HEK293 (cell line): ENCODE results near the gene CYREN.

Experiments
- CTCF ChIA-PET: fragments of 350-600 bp; formaldehyde crosslinking; extraction: SDS; loops from one replicate; lab custom pipeline; 2021; ENCODE audit warnings: antibody characterized with exemption; lab: Yijun Ruan, JAX
- POLR2A ChIA-PET: fragments of 300-600 bp; formaldehyde crosslinking; extraction: SDS; loops from one replicate; lab custom pipeline; 2020; ENCODE audit warnings: antibody characterized with exemption, inconsistent platforms; lab: Yijun Ruan, JAX
- H3K27ac ChIP-seq: fragments of 200-500 bp; sonication (Bioruptor generic); 2 replicates; pipeline ENCODE4 v1.5.1; 2014; ENCODE audit warnings: low read depth, low read length, control low read depth, inconsistent platforms; ENCODE audit errors: extremely low read depth
- H3K36me3 ChIP-seq, 2 experiments: fragments of 200-500 bp in 1 of 2; sonication (Bioruptor generic) in 1 of 2; 1 replicate in 1 of 2; 2 replicates in 1 of 2; pipeline ENCODE4 v1.5.1; 2014 to 2017; ENCODE audit warnings: inconsistent platforms in 2 of 2, low read length in 2 of 2; ENCODE audit not compliant: control insufficient read depth in 2 of 2, insufficient read depth in 1 of 2
- H3K4me1 ChIP-seq: fragments of 200-500 bp; sonication (Bioruptor generic); 2 replicates; pipeline ENCODE4 v1.5.1; 2014; ENCODE audit warnings: mild to moderate bottlenecking, low read length, inconsistent platforms; ENCODE audit not compliant: control insufficient read depth, insufficient read depth
- H3K4me3 ChIP-seq: 2 replicates; pipeline ENCODE4 v1.5.1; 2011; ENCODE audit warnings: low read depth, mild to moderate bottlenecking, control low read depth, low read length, moderate library complexity
- H3K9me3 ChIP-seq: fragments of 200-500 bp; sonication (Bioruptor generic); 2 replicates; pipeline ENCODE4 v1.5.1; 2014; ENCODE audit warnings: low read depth, low read length, inconsistent platforms; ENCODE audit not compliant: control insufficient read depth, insufficient read depth
- BCL11A ChIP-seq: fragments of 450-650 bp; formaldehyde crosslinking; IDR thresholded peaks from 2 replicates; pipeline ENCODE4 v1.5.1; 2016; ENCODE audit warnings: low read depth, missing biosample characterization, missing genetic modification characterization
- BCL6B ChIP-seq: fragments of 450-650 bp; formaldehyde crosslinking; IDR thresholded peaks from 2 replicates; pipeline ENCODE4 v1.5.1; 2017; ENCODE audit warnings: missing biosample characterization, missing genetic modification characterization
- FEZF1 ChIP-seq: fragments of 450-650 bp; formaldehyde crosslinking; IDR thresholded peaks from 2 replicates; pipeline ENCODE4 v1.5.1; 2016; ENCODE audit warnings: missing biosample characterization, missing genetic modification characterization
- MEIS1 ChIP-seq: sonication (generic); formaldehyde crosslinking; IDR thresholded peaks from 2 replicates; pipeline ENCODE4 v1.8.1; 2022; ENCODE audit warnings: missing genetic modification reagents, mild to moderate bottlenecking, borderline replicate concordance
- OSR2 ChIP-seq: fragments of 450-650 bp; formaldehyde crosslinking; IDR thresholded peaks from 2 replicates; pipeline ENCODE4 v1.5.1; 2016; ENCODE audit warnings: missing biosample characterization, missing genetic modification characterization
- ZNF10 ChIP-seq: fragments of 450-650 bp; formaldehyde crosslinking; IDR thresholded peaks from 2 replicates; pipeline ENCODE4 v1.5.1; 2017; ENCODE audit warnings: missing biosample characterization, missing genetic modification characterization
- ZNF140 ChIP-seq: fragments of 450-650 bp; formaldehyde crosslinking; IDR thresholded peaks from 2 replicates; pipeline ENCODE4 v1.5.1; 2016; ENCODE audit warnings: missing biosample characterization, missing genetic modification characterization
- ZNF175 ChIP-seq: fragments of 450-650 bp; formaldehyde crosslinking; IDR thresholded peaks from 2 replicates; pipeline ENCODE4 v1.5.1; 2016; ENCODE audit warnings: missing biosample characterization, missing genetic modification characterization
- ZNF274 ChIP-seq, 2 experiments: fragments of 200-500 bp in 1 of 2; fragments of 450-650 bp in 1 of 2; sonication (Bioruptor generic) in 1 of 2; formaldehyde crosslinking in 1 of 2; IDR thresholded peaks; 2 replicates each; pipeline versions ENCODE4 v1.5.1 to v1.6.1; 2014 to 2016; ENCODE audit warnings: borderline replicate concordance in 1 of 2, inconsistent platforms in 1 of 2, low read length in 1 of 2, missing biosample characterization in 1 of 2, missing genetic modification characterization in 1 of 2
- ZNF341 ChIP-seq: fragments of 450-650 bp; formaldehyde crosslinking; IDR thresholded peaks from 2 replicates; pipeline ENCODE4; 2016; ENCODE audit warnings: low read depth, missing biosample characterization, missing genetic modification characterization
- ZNF350 ChIP-seq: fragments of 450-650 bp; formaldehyde crosslinking; IDR thresholded peaks from 2 replicates; pipeline ENCODE4 v1.5.0; 2017; ENCODE audit warnings: missing biosample characterization, mild to moderate bottlenecking, missing genetic modification characterization
- ZNF548 ChIP-seq: fragments of 450-650 bp; formaldehyde crosslinking; IDR thresholded peaks from 2 replicates; pipeline ENCODE4 v1.5.1; 2016; ENCODE audit warnings: missing biosample characterization, missing genetic modification characterization
- ZNF585B ChIP-seq: fragments of 450-650 bp; formaldehyde crosslinking; IDR thresholded peaks from 2 replicates; pipeline ENCODE4 v1.5.1; 2016; ENCODE audit warnings: missing biosample characterization, missing genetic modification characterization
- ZNF639 ChIP-seq: fragments of 450-650 bp; formaldehyde crosslinking; IDR thresholded peaks from 2 replicates; pipeline ENCODE4 v1.5.1; 2016; ENCODE audit warnings: missing biosample characterization, missing genetic modification characterization
- ZNF664 ChIP-seq: fragments of 450-650 bp; formaldehyde crosslinking; IDR thresholded peaks from 2 replicates; pipeline ENCODE4 v1.5.1; 2016; ENCODE audit warnings: missing biosample characterization, missing genetic modification characterization
- ZNF670 ChIP-seq: fragments of 450-650 bp; formaldehyde crosslinking; IDR thresholded peaks from 2 replicates; pipeline ENCODE4 v1.5.1; 2016; ENCODE audit warnings: missing biosample characterization, missing genetic modification characterization, low read depth
- ZNF843 ChIP-seq: fragments of 450-650 bp; formaldehyde crosslinking; IDR thresholded peaks from 2 replicates; pipeline ENCODE4 v1.5.1; 2016; ENCODE audit warnings: missing biosample characterization, missing genetic modification characterization
- TF ChIP-seq, protein P1 (sequence below): fragments of 450-650 bp; formaldehyde crosslinking; IDR thresholded peaks from 2 replicates; pipeline ENCODE4 v1.5.1; 2016; ENCODE audit warnings: missing biosample characterization, missing genetic modification characterization

Gene CYREN

DNA sequence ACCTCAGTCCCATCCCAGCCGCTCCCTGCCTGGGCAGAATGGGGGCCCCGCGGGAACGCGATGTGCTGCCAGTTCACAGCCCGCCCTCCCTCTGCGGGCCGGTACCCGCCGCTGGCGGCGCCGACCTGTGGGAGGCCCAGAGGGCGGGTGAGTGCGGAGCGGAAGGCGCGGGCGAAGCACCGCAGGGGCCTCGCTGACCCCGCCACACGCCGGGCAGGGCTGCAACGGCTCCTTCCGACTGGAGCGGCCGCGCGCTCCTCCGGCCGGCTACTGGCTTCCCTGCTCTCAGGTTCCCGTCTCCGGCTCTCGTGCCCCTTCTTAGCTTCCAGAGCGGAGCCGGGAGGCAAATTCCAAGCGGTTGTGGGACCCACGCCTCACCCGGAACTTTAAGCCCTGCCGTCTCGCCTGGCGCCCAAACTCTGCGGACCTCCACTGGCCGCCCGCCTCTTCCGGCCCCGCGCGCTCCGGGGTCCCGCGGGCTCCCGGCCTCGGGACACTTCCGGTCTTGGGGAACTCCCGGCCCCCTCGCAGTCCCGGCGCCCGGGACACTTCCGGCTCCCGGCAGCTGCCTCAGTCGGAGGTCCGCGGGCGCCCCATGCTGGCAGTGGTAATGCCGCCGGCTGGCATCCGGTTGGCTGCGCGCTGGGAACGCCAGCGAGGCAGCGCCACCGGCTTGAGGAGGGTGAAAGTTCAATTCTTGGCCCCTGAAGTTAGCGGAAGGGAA, at the start of gene CYREN (continued):
- TF ChIP-seq ZNF10 (tag by site-specific recombination) = peak; percentile 49; the same call in 1 of the 2 replicates
- no peak for TF ChIP-seq BCL11A (tag by site-specific recombination)
- no peak for TF ChIP-seq ZNF274 (IDR thresholded peaks at IDR 0.05; ENCODE audit: low read length)
- no peak for TF ChIP-seq ZNF274 (tag by site-specific recombination; IDR thresholded peaks at IDR 0.05; ENCODE audit: borderline replicate concordance)
- no peak for TF ChIP-seq ZNF140 (tag by site-specific recombination)
- TF ChIP-seq OSR2 = peak; percentile 75
- no peak for TF ChIP-seq ZNF585B (tag by site-specific recombination)
- 0 out of 2 replicates have a peak, but pooled peaks have one; percentile 50 for TF ChIP-seq ZNF843 (tag by site-specific recombination)
- no peak for TF ChIP-seq ZNF670
- TF ChIP-seq ZNF664 = no peak
- TF ChIP-seq ZNF639 (tag by site-specific recombination) = no peak

DNA sequence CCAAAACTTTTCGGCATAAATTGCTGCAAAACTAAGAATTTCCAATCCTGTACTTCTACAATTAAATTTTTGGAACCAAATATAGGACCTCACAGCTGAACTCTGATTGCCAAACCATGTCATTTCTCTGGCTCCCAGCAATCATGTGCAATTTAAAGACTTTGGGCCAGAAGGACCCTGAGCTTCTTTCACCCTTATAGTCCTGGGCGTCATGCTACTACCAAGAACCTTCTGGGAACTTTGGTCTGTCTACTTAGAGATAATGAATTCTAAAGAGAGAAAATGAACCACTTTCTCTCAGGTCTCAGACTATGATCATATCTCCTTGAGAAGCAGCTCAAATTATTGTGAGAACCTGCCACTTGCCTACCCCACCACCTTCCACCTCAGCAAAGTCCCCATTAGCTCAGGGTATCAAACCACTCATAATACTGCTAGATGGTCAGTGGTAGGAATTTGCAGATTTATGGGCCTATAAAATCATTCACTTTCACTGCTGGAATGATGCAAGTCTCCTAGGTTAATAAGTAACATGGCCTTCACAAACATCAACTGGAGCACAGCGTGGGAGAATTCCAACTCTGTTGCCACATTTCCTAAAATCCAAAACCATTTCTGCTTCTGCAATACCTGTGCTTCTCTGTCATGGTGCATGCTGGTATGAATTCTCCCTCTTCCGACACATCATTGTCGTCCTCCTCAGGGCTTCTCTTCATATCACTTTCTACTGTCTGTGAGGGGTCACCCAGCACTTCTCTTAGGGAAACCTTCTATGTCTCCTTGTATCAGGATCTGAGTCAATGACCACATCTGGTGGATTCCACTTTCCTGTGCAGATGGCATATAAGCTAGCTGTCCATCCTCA, 47.4 kb upstream of the CYREN start:
- no peak overlapping the region for H3K4me3 ChIP-seq
- ChIA-PET CTCF (interaction anchor here (0.7 to 1.0 kb wide), 3 partner anchors 19 to 56 kb away, joined by 3 to 6 read pairs (median 3); no protein-coding TSS in a partner anchor), POLR2A (interaction anchor here (0.7 kb wide), 1 partner anchor 15 kb away, joined by 4 read pairs; no protein-coding TSS in a partner anchor)
- H3K36me3 ChIP-seq = no peaks in the 10 kb centered on the region
- no peak for TF ChIP-seq ZNF548 (tag by site-specific recombination)
- TF ChIP-seq MEIS1 (CRISPR knock-in tag) = no peak
- TF ChIP-seq ZNF175 (tag by site-specific recombination) = no peak
- TF ChIP-seq FEZF1 = peak; percentile 50; the same call in 1 of the 2 replicates
- TF ChIP-seq, protein P1, sequence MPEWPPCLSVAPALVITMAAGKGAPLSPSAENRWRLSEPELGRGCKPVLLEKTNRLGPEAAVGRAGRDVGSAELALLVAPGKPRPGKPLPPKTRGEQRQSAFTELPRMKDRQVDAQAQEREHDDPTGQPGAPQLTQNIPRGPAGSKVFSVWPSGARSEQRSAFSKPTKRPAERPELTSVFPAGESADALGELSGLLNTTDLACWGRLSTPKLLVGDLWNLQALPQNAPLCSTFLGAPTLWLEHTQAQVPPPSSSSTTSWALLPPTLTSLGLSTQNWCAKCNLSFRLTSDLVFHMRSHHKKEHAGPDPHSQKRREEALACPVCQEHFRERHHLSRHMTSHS = no peak
- H3K9me3 ChIP-seq = no peaks in the 10 kb centered on the region
- no peaks in the 10 kb centered on the region for H3K4me1 ChIP-seq
- no peak overlapping the region for H3K27ac ChIP-seq

DNA sequence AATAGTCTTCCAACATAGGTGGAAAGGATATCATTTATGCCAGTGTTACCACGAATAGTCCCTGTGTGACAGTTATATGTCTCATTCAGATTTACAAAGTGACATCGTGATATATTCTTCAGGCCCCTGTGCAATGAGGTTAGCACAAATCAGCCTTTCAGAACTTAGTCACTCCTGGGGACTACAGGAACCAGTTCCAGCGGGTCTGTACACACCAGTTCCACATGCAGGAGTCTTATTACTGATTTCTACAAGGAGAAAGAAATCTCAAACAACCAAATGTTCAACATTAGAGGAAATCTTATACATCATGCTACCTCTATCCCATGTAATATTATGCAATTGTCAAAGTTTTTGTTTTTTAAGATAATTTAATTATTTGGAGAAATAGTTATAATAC, 45.2 kb upstream of the CYREN start:
- POLR2A ChIA-PET = no interaction called here
- H3K4me1 ChIP-seq = no peaks in the 10 kb centered on the region
- no peaks in the 10 kb centered on the region for H3K9me3 ChIP-seq
- H3K27ac ChIP-seq = no peak overlapping the region
- H3K36me3 ChIP-seq = no peaks in the 10 kb centered on the region
- TF ChIP-seq ZNF341 (tag by site-specific recombination) (no peak), BCL6B (tag by site-specific recombination) (no peak), ZNF350 (no peak)
- TF ChIP-seq, all 188 proteins: peak for 0
- CTCF ChIA-PET = no interaction called here
- H3K4me3 ChIP-seq = no peak overlapping the region
